ENCODE results near the gene HSPB2. TPM values are rescaled to one million over a fixed set of nuclear protein-coding genes. Genes with fewer than 3 reads are reported as not detected.

Gene HSPB2, protein sequence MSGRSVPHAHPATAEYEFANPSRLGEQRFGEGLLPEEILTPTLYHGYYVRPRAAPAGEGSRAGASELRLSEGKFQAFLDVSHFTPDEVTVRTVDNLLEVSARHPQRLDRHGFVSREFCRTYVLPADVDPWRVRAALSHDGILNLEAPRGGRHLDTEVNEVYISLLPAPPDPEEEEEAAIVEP
- total RNA-seq (2014; rRNA removed; shearing (Covaris generic); ENCODE audit: low replicate concordance): not detected in 2 replicates

DNA sequence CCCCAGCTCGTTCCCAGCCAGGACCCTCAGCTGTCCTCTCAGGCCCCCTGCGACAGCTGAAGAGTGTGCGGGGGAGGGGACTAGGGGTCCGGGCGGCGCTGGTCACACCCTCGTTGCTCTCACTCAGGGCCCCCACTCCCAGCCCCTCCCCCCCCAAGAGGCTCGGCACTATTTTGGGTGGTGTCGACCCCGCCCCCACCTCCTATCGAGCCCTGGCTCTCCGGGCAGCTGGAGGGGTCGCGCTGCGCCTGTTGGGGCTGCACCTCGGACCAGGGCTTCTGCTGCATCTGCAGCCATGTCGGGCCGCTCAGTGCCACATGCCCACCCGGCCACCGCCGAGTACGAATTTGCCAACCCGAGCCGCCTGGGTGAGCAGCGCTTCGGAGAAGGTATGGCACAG, at the start of gene HSPB2:
Gene HSPB2, plus strand, starts transcription at position 200 of the 400 bp plus-strand sequence. Its CDS starts 96 bp downstream, at position 296.
- H3K9me3 ChIP-seq (ENCODE audit: low read length): no peaks in the 10 kb centered on the region
- no peaks in the 10 kb centered on the region for H3K9me2 ChIP-seq (replicated peaks; ENCODE audit: insufficient read depth, low read length)
- no peak for DNase-seq
- no peaks in the 10 kb centered on the region for H3K36me3 ChIP-seq (ENCODE audit: insufficient read depth, low read length)
- no peaks in the 10 kb centered on the region for H4K20me1 ChIP-seq (ENCODE audit: insufficient read depth, low read depth, low read length)
- no peaks in the 10 kb centered on the region for H3K4me1 ChIP-seq (ENCODE audit: low read length)
- H3K27ac ChIP-seq (ENCODE audit: low read length): no peak within 1 kb of the TSS
- no peak within 1 kb of the TSS for H3K4me2 ChIP-seq (ENCODE audit: low read depth, low read length, poor library complexity, severe bottlenecking)
- no peak within 1 kb of the TSS for H3K4me3 ChIP-seq (ENCODE audit: low read length)
- H3K27me3 ChIP-seq (ENCODE audit: low read length): no peaks in the 10 kb centered on the region
- no peak within 1 kb of the TSS for H3K9ac ChIP-seq (ENCODE audit: low read length)
- no peaks in the 10 kb centered on the region for H3K79me2 ChIP-seq (ENCODE audit: low read length)
- no peak within 1 kb of the TSS for H2AFZ ChIP-seq (ENCODE audit: low read length)

DNA sequence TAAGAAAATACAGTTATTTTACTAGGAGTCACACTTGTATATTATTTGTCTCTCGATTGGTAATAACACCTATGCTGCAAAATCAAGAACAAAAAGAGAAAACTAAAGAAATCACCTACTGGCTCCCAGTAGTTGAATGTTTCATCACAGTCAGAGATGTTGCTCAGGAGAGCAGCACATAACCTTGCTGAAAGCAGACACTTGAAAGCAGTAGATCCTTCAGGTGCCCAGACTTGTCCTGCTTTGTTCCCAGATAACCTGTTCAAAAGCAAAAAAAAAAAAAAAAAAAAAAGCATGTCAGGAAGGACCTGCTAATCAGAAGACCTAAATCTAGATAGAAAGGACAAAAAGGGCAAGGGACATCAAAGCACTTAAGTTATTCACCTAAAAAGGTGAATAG, 42.4 kb upstream of the HSPB2 start:
- Histone ChIP-seq H3K27ac (ENCODE audit: low read length) (no peak overlapping the region), H3K9me2 (replicated peaks; ENCODE audit: insufficient read depth, low read length) (no peaks in the 10 kb centered on the region), H3K79me2 (ENCODE audit: low read length) (peaks cover 8% of the 10 kb centered on the region; the same call in 1 of the 2 replicates), H3K36me3 (ENCODE audit: insufficient read depth, low read length) (peaks cover 3% of the 10 kb centered on the region; the same call in 1 of the 2 replicates), H3K27me3 (ENCODE audit: low read length) (no peaks in the 10 kb centered on the region), H4K20me1 (ENCODE audit: insufficient read depth, low read depth, low read length) (no peaks in the 10 kb centered on the region), H3K4me1 (ENCODE audit: low read length) (peaks cover 16% of the 10 kb centered on the region), H3K4me3 (ENCODE audit: low read length) (peak overlapping the region; percentile 88; the same call in 1 of the 2 replicates), H2AFZ (ENCODE audit: low read length) (no peak overlapping the region), H3K9ac (ENCODE audit: low read length) (peak overlapping the region; percentile 81; the same call in 1 of the 2 replicates), H3K4me2 (ENCODE audit: low read depth, low read length, poor library complexity, severe bottlenecking) (peak overlapping the region; percentile 98), H3K9me3 (ENCODE audit: low read length) (no peaks in the 10 kb centered on the region)
- DNase-seq: no peak

DNA sequence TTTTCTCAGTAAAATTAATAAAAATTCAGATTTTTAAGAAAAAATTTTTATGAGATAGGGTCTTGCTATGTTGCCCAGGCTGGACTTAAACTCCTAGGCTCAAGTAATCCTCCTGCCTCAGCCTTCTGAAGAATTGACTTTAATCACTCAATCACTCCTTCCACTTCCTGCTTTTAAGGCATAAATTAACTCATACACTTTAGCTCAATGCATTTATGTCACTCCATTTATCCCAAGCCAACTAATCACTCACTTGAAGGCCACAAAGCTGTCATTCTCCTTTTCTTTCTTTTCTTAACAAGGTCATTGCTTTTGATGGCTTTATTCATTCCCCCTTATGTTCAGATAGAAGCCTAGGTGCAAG, 42.0 kb upstream of the HSPB2 start:
- Histone ChIP-seq H3K9me3 (ENCODE audit: low read length) (no peaks in the 10 kb centered on the region), H3K9ac (ENCODE audit: low read length) (peak overlapping the region; percentile 81), H3K79me2 (ENCODE audit: low read length) (peaks cover 8% of the 10 kb centered on the region; the same call in 1 of the 2 replicates), H3K36me3 (ENCODE audit: insufficient read depth, low read length) (no peaks in the 10 kb centered on the region), H2AFZ (ENCODE audit: low read length) (no peak overlapping the region), H3K27me3 (ENCODE audit: low read length) (no peaks in the 10 kb centered on the region), H3K27ac (ENCODE audit: low read length) (peak overlapping the region; percentile 64), H3K4me3 (ENCODE audit: low read length) (peak overlapping the region; percentile 88), H3K4me2 (ENCODE audit: low read depth, low read length, poor library complexity, severe bottlenecking) (peak overlapping the region; percentile 98), H3K9me2 (replicated peaks; ENCODE audit: insufficient read depth, low read length) (no peaks in the 10 kb centered on the region), H3K4me1 (ENCODE audit: low read length) (peaks cover 16% of the 10 kb centered on the region), H4K20me1 (ENCODE audit: insufficient read depth, low read depth, low read length) (no peaks in the 10 kb centered on the region)
- DNase-seq: no peak

DNA sequence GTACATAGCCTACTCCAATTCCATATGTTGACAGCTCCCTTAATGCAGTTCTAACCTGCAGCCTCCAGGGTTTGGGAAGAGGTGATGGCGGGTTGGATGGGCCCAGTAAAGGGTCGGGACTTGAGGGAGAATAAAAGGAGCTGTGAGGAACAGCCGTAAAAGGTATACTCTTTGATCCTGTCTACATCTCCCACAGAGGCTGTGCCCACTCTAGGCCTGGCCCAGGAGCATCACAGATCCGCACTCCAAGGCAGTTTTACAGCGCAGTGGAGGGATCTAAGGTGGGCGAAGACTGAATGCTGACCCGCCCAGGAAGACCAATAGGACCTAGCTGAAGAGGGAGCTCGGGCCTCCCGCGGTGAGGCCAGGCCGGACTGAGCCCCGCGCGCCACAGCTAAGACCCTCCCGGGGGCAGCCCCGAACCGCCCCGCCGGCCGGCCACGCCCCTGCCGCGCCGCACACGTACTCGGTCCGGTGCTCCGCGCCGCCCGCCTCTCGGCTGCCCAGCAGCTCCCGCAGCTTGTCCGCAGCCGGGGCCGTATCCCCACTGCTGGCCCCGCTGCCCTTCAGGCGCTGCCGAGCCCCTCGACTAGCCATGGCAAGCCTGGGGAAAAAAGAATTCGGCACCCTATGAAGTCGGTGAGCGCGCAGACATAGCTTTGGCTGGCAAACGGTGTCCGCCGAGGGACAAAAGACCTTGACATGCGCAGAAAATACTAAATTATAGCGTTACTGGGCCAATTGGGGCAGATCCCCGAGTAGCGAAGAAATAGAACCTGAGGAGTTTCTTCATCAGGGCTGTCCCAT, 41.4 kb upstream of the HSPB2 start, which contains the start of gene ALG9:
Gene ALG9, minus strand, starts transcription at position 696 of the 807 bp plus-strand sequence. Its CDS starts 99 bp downstream, at position 597.
- H3K4me1 ChIP-seq (ENCODE audit: low read length): peaks cover 16% of the 10 kb centered on the region
- peak within 1 kb of the TSS; percentile 71 for H2AFZ ChIP-seq (ENCODE audit: low read length)
- H3K27me3 ChIP-seq (ENCODE audit: low read length): no peaks in the 10 kb centered on the region
- H4K20me1 ChIP-seq (ENCODE audit: insufficient read depth, low read depth, low read length): no peaks in the 10 kb centered on the region
- DNase-seq: peak; percentile 83
- H3K9ac ChIP-seq (ENCODE audit: low read length): peak within 1 kb of the TSS; percentile 81
- no peaks in the 10 kb centered on the region for H3K9me3 ChIP-seq (ENCODE audit: low read length)
- no peaks in the 10 kb centered on the region for H3K36me3 ChIP-seq (ENCODE audit: insufficient read depth, low read length)
- H3K4me2 ChIP-seq (ENCODE audit: low read depth, low read length, poor library complexity, severe bottlenecking): peak within 1 kb of the TSS; percentile 98
- no peaks in the 10 kb centered on the region for H3K9me2 ChIP-seq (replicated peaks; ENCODE audit: insufficient read depth, low read length)
- peak within 1 kb of the TSS; percentile 64 for H3K27ac ChIP-seq (ENCODE audit: low read length)
- H3K79me2 ChIP-seq (ENCODE audit: low read length): peaks cover 8% of the 10 kb centered on the region; the same call in 1 of the 2 replicates
- H3K4me3 ChIP-seq (ENCODE audit: low read length): peak within 1 kb of the TSS; percentile 88

DNA sequence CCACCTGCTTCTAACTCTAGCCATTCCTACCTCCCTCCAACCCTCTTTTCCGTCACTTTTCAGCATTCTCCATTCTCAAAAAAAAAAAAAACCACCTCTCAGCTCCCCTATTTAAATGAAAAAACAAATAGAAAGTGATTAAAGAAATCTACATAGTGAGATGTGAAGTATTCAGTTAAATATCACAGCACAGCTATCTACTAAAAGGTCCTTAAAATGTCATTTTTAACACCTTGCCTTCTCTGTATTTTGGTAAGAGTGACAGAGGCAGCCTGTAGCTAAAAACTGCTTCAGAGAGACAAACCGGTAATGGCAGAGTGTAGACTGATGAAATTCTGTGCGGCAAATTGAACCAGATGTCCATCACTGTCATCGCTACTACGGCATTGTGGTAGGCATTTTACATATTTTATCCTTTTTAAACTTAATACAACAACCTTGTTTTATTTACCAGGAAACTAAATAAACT, 40.8 kb upstream of the HSPB2 start:
- H3K9me2 ChIP-seq (replicated peaks; ENCODE audit: insufficient read depth, low read length): no peaks in the 10 kb centered on the region
- DNase-seq: peak; percentile 49
- peaks cover 16% of the 10 kb centered on the region for H3K4me1 ChIP-seq (ENCODE audit: low read length)
- H3K27me3 ChIP-seq (ENCODE audit: low read length): no peaks in the 10 kb centered on the region
- H4K20me1 ChIP-seq (ENCODE audit: insufficient read depth, low read depth, low read length): no peaks in the 10 kb centered on the region
- H3K4me2 ChIP-seq (ENCODE audit: low read depth, low read length, poor library complexity, severe bottlenecking): peak overlapping the region; percentile 98
- H3K79me2 ChIP-seq (ENCODE audit: low read length): peaks cover 8% of the 10 kb centered on the region; the same call in 1 of the 2 replicates
- peak overlapping the region; percentile 81 for H3K9ac ChIP-seq (ENCODE audit: low read length)
- no peaks in the 10 kb centered on the region for H3K36me3 ChIP-seq (ENCODE audit: insufficient read depth, low read length)
- peak overlapping the region; percentile 64 for H3K27ac ChIP-seq (ENCODE audit: low read length)
- H3K4me3 ChIP-seq (ENCODE audit: low read length): peak overlapping the region; percentile 88
- no peaks in the 10 kb centered on the region for H3K9me3 ChIP-seq (ENCODE audit: low read length)
- peak overlapping the region; percentile 71; the same call in 1 of the 2 replicates for H2AFZ ChIP-seq (ENCODE audit: low read length)

DNA sequence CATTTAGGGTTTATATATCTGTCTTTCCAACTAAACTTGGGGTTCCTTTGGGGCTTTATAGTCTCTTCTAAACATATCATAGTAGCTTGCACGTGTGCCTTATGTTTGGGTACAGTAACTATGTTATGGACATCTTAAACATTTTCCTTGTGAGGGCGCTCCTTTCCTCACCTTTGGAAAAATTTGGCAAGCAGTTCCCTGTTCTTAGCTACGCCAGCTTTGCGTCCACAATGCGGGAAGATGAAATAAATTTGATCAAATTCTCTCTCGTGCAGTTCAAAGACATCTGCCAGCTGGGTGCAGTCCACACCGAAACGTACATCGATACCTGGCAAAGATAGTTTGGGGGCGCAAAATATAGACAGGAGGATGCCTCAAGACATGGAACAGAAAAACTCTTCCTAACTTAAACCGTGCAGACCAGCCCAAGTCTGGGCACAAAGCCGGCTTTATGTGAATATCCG, 34.1 kb upstream of the HSPB2 start:
- peak overlapping the region; percentile 72; the same call in 1 of the 2 replicates for H3K27ac ChIP-seq (ENCODE audit: low read length)

DNA sequence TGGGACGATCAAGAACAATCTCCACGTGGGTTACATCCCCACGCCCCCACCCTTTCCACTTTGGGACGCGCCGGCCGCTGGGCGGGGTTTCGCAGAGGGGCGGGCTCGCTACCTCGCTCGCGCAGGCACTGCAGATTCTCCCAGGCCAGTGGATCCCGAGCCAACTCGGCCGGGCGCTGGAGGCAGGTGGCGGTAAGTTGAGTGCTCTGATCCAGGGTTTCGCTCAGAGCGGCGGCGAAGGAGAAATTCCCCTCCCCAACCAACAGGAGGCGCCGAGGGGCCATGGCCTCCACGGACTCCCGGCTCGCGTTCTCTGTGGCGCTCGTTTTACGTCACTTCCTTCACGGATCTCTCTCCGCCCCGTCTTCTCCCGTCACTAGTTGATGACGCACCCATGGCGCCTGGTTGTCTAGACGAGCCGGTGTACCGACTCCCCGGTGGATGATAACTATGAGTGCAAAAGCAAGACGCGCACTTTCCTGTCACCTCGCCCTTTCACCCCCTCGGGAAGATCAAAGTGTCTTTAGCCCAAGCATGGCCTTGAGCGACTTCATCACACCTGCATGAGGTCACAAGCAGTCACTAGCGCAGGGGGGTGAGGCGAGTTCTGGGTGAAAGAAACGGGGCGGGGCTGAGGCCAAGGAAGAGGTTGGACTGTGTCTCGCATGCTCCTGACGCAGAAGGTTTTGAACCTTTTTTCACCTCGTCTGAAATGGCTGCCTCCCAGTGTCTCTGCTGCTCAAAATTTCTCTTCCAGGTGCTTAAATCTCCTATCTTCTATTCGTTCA, 33.5 kb upstream of the HSPB2 start, which contains the start of the genes CFAP68 and FDXACB1:
Gene CFAP68, plus strand, starts transcription at position 693 of the 788 bp plus-strand sequence. Its CDS starts 20 bp downstream, at position 713.
Gene FDXACB1, minus strand, starts transcription at position 317 of the 788 bp plus-strand sequence. Its CDS starts 33 bp downstream, at position 284.
- H4K20me1 ChIP-seq (ENCODE audit: insufficient read depth, low read depth, low read length): no peaks in the 10 kb centered on the region
- H2AFZ ChIP-seq (ENCODE audit: low read length): peak within 1 kb of the TSS; percentile 86; the same call in 1 of the 2 replicates
- no peaks in the 10 kb centered on the region for H3K36me3 ChIP-seq (ENCODE audit: insufficient read depth, low read length)
- peak within 1 kb of the TSS; percentile 72 for H3K27ac ChIP-seq (ENCODE audit: low read length)
- DNase-seq: peak; percentile 94
- H3K27me3 ChIP-seq (ENCODE audit: low read length): no peaks in the 10 kb centered on the region
- H3K4me1 ChIP-seq (ENCODE audit: low read length): peaks cover 13% of the 10 kb centered on the region
- H3K9ac ChIP-seq (ENCODE audit: low read length): peak within 1 kb of the TSS; percentile 92
- H3K79me2 ChIP-seq (ENCODE audit: low read length): peaks cover 19% of the 10 kb centered on the region
- H3K9me2 ChIP-seq (replicated peaks; ENCODE audit: insufficient read depth, low read length): no peaks in the 10 kb centered on the region
- peak within 1 kb of the TSS; percentile 97 for H3K4me2 ChIP-seq (ENCODE audit: low read depth, low read length, poor library complexity, severe bottlenecking)
- H3K4me3 ChIP-seq (ENCODE audit: low read length): peak within 1 kb of the TSS; percentile 95
- no peaks in the 10 kb centered on the region for H3K9me3 ChIP-seq (ENCODE audit: low read length)

More for the DNA sequence above, 34.1 kb upstream of the HSPB2 start:
- no peaks in the 10 kb centered on the region for H3K9me3 ChIP-seq (ENCODE audit: low read length)
- no peaks in the 10 kb centered on the region for H4K20me1 ChIP-seq (ENCODE audit: insufficient read depth, low read depth, low read length)
- peaks cover 13% of the 10 kb centered on the region for H3K4me1 ChIP-seq (ENCODE audit: low read length)
- H3K9ac ChIP-seq (ENCODE audit: low read length): peak overlapping the region; percentile 92
- peak overlapping the region; percentile 95 for H3K4me3 ChIP-seq (ENCODE audit: low read length)
- H3K36me3 ChIP-seq (ENCODE audit: insufficient read depth, low read length): no peaks in the 10 kb centered on the region
- no peaks in the 10 kb centered on the region for H3K9me2 ChIP-seq (replicated peaks; ENCODE audit: insufficient read depth, low read length)
- peak overlapping the region; percentile 24; the same call in 1 of the 2 replicates for H2AFZ ChIP-seq (ENCODE audit: low read length)
- peak overlapping the region; percentile 97 for H3K4me2 ChIP-seq (ENCODE audit: low read depth, low read length, poor library complexity, severe bottlenecking)
- no peak for DNase-seq
- peaks cover 19% of the 10 kb centered on the region for H3K79me2 ChIP-seq (ENCODE audit: low read length)
- H3K27me3 ChIP-seq (ENCODE audit: low read length): no peaks in the 10 kb centered on the region

Data from Karpas-422 (cell line).